Nephron (organoid): Measurements from ENCODE around the gene MNAT1.
A peak's percentile ranks its signal among the peaks of the same experiment; 100 is the strongest.

ENCODE experiments used
- H3K27ac Mint-ChIP-seq, 3 experiments: 2 replicates each; pipeline ENCODE4 v1.8.0; 2020; ENCODE audit warnings: mixed read lengths in 3 of 3, mild to moderate bottlenecking in 2 of 3, moderate library complexity in 1 of 3
- H3K27me3 Mint-ChIP-seq: 2 replicates; pipeline ENCODE4 v1.8.0; 2021; ENCODE audit warnings: low read depth, mild to moderate bottlenecking, moderate library complexity, mixed read lengths
- H3K36me3 Mint-ChIP-seq: 2 replicates; pipeline ENCODE4 v1.8.0; 2020; ENCODE audit warnings: low read depth, mixed read lengths
- H3K4me1 Mint-ChIP-seq: 2 replicates; pipeline ENCODE4 v1.8.0; 2020; ENCODE audit warnings: mixed read lengths
- H3K4me3 Mint-ChIP-seq, 3 experiments: 2 replicates each; pipeline ENCODE4 v1.8.0; 2020; ENCODE audit warnings: mild to moderate bottlenecking in 3 of 3, mixed read lengths in 3 of 3, moderate library complexity in 2 of 3
- H3K9me3 Mint-ChIP-seq: 2 replicates; pipeline ENCODE4 v1.8.0; 2020; ENCODE audit warnings: mixed read lengths
- TF ChIP-seq, protein P1 (sequence below), 3 experiments: fragments of 200-600 bp; sonication (generic); IDR thresholded peaks; one replicate each; pipeline ENCODE4 v1.5.0; 2021; ENCODE audit warnings: antibody characterized with exemption in 3 of 3; ENCODE audit not compliant: unreplicated experiment in 3 of 3

Gene MNAT1

GRCh38 chr14:60800409-60800808 is 65.8 kb downstream of the MNAT1 start:
- H3K36me3 Mint-ChIP-seq, result peaks cover 56% of the 10 kb centered on the region
- no peaks in the 10 kb centered on the region for H3K4me1 Mint-ChIP-seq
- H3K4me3 Mint-ChIP-seq, result no peak overlapping the region
- no peak overlapping the region for H3K27ac Mint-ChIP-seq
- no peaks in the 10 kb centered on the region for H3K27me3 Mint-ChIP-seq
- H3K9me3 Mint-ChIP-seq, result no peaks in the 10 kb centered on the region
- TF ChIP-seq, protein P1, sequence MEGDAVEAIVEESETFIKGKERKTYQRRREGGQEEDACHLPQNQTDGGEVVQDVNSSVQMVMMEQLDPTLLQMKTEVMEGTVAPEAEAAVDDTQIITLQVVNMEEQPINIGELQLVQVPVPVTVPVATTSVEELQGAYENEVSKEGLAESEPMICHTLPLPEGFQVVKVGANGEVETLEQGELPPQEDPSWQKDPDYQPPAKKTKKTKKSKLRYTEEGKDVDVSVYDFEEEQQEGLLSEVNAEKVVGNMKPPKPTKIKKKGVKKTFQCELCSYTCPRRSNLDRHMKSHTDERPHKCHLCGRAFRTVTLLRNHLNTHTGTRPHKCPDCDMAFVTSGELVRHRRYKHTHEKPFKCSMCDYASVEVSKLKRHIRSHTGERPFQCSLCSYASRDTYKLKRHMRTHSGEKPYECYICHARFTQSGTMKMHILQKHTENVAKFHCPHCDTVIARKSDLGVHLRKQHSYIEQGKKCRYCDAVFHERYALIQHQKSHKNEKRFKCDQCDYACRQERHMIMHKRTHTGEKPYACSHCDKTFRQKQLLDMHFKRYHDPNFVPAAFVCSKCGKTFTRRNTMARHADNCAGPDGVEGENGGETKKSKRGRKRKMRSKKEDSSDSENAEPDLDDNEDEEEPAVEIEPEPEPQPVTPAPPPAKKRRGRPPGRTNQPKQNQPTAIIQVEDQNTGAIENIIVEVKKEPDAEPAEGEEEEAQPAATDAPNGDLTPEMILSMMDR (IDR thresholded peaks at IDR 0.05; ENCODE audit: unreplicated experiment in 3 of 3), result no peak

DNA sequence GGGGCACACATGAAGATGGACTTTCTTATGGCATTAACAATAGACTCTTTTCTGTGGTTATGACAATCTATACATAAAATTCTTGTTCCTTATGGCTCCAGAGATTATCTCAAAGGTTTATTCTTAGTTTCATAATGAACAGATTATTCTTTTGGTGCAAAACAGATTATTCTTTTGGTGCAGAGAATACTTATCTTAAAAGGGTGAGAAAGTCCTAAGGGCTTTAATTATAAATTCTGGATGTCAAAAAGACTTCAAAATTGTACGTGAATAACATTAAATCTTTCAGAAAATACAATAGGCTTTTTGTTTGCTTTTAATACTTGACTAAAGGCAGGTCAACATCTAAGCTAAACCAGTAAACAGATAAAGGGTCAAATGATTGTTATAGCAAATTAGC is 69.3 kb downstream of the MNAT1 start:
- no peaks in the 10 kb centered on the region for H3K27me3 Mint-ChIP-seq
- H3K4me1 Mint-ChIP-seq, result peaks cover 16% of the 10 kb centered on the region
- TF ChIP-seq, protein P1 (IDR thresholded peaks at IDR 0.05; ENCODE audit: unreplicated experiment in 3 of 3), result no peak
- peaks cover 51% of the 10 kb centered on the region for H3K36me3 Mint-ChIP-seq
- no peak overlapping the region for H3K27ac Mint-ChIP-seq
- no peak overlapping the region for H3K4me3 Mint-ChIP-seq
- no peaks in the 10 kb centered on the region for H3K9me3 Mint-ChIP-seq

GRCh38 chr14:60805841-60806430 is 71.4 kb downstream of the MNAT1 start:
- H3K27me3 Mint-ChIP-seq, result no peaks in the 10 kb centered on the region
- peak overlapping the region in 2 of 3 experiments; percentile 1 to 2 for H3K27ac Mint-ChIP-seq
- peaks cover 16% of the 10 kb centered on the region for H3K4me1 Mint-ChIP-seq
- peaks cover 50% of the 10 kb centered on the region for H3K36me3 Mint-ChIP-seq
- H3K4me3 Mint-ChIP-seq, result no peak overlapping the region
- no peaks in the 10 kb centered on the region for H3K9me3 Mint-ChIP-seq
- TF ChIP-seq, protein P1 (IDR thresholded peaks at IDR 0.05; ENCODE audit: unreplicated experiment in 3 of 3), result no peak

DNA sequence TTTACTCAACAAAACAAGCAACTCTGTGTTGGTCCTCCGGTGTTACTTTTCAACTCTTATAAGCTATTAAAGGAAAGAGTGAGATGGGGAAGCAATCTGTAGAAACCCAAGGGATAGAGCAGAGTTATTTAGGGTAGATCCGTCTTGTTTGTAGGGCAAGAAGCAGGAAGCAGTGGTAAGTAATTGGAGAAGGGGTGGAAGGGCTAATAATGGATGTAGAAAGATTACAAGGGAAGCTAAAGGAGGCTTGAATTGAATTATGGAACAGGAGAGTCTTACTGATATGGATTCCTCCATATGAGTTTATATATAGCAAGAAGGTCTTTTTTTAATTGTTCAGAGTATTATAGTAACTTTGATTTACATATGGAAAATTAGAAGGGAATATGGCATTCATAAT is 72.7 kb downstream of the MNAT1 start:
- Mint-ChIP-seq H3K27ac (peak overlapping the region in 2 of 3 experiments; percentile 1 to 30), H3K27me3 (no peaks in the 10 kb centered on the region), H3K4me1 (peaks cover 16% of the 10 kb centered on the region), H3K9me3 (no peaks in the 10 kb centered on the region), H3K4me3 (no peak overlapping the region), H3K36me3 (peaks cover 46% of the 10 kb centered on the region)
- TF ChIP-seq, protein P1 (IDR thresholded peaks at IDR 0.05; ENCODE audit: unreplicated experiment in 3 of 3), result no peak

DNA sequence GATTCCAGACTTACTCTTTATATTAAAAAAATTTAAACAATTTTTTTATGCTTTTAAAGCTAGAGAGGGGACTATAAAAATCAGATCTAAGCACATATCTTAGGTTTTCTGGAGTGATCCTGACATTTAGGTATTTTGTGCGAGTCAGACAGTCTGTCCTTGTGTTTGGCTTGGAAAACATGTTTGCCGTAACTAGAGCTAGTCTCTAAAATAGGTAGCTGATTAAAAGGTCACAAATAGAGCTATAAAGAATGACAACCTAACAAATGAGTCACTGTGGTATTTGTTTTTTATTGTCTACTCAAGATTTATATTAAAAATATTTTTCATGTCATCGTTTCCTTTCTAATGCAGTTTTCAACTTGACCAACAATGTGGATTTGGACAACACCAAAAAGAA is 73.4 kb downstream of the MNAT1 start:
- Mint-ChIP-seq H3K27me3 (no peaks in the 10 kb centered on the region), H3K9me3 (no peaks in the 10 kb centered on the region), H3K4me1 (peaks cover 16% of the 10 kb centered on the region), H3K36me3 (peaks cover 49% of the 10 kb centered on the region), H3K4me3 (no peak overlapping the region), H3K27ac (no peak overlapping the region)
- TF ChIP-seq, protein P1 (IDR thresholded peaks at IDR 0.05; ENCODE audit: unreplicated experiment in 3 of 3), result no peak

- no peaks in the 10 kb centered on the region for H3K4me1 Mint-ChIP-seq
Measured at GRCh38 chr14:60812987-60813386, 78.4 kb downstream of the MNAT1 start.

More at GRCh38 chr14:60812987-60813386, 78.4 kb downstream of the MNAT1 start:
- Mint-ChIP-seq H3K9me3 (no peaks in the 10 kb centered on the region), H3K27ac (no peak overlapping the region), H3K4me3 (no peak overlapping the region), H3K27me3 (no peaks in the 10 kb centered on the region), H3K36me3 (peaks cover 47% of the 10 kb centered on the region)
- TF ChIP-seq, protein P1 (IDR thresholded peaks at IDR 0.05; ENCODE audit: unreplicated experiment in 3 of 3), result no peak
